Smooth muscle cell (in vitro differentiated cells): ENCODE data around the gene ERP27. TPM values are rescaled to one million over a fixed set of nuclear protein-coding genes. Genes with fewer than 3 reads are reported as not detected.

Experiments
- DNase-seq: peaks from one replicate; lab custom pipeline; 2025; ENCODE audit not compliant: unreplicated experiment; lab: John Stamatoyannopoulos, UW
- H2AFZ ChIP-seq: fragments of 200-600 bp; sonication (generic); 2 replicates; pipeline ENCODE4 v1.6.0; 2016; ENCODE audit warnings: antibody characterized with exemption, low read depth, mild to moderate bottlenecking
- H3F3A ChIP-seq: fragments of 200-600 bp; sonication (generic); 2 replicates; pipeline ENCODE4 v1.6.0; 2017; ENCODE audit warnings: antibody characterized with exemption, low read depth
- H3K27ac ChIP-seq: fragments of 200-600 bp; sonication (generic); 2 replicates; pipeline ENCODE4 v1.5.1; 2016; ENCODE audit warnings: low read depth, mild to moderate bottlenecking
- H3K27me3 ChIP-seq: fragments of 200-600 bp; sonication (generic); 2 replicates; pipeline ENCODE4 v1.6.1; 2016; ENCODE audit warnings: low read depth, mild to moderate bottlenecking
- H3K36me3 ChIP-seq: fragments of 200-600 bp; sonication (generic); 2 replicates; pipeline ENCODE4 v1.5.1; 2016; ENCODE audit warnings: low read depth
- H3K4me1 ChIP-seq: fragments of 200-600 bp; sonication (generic); 2 replicates; pipeline ENCODE4 v1.5.1; 2016; ENCODE audit warnings: low read depth
- H3K4me2 ChIP-seq: fragments of 200-600 bp; sonication (generic); 2 replicates; pipeline ENCODE4 v1.6.0; 2016; ENCODE audit warnings: mild to moderate bottlenecking
- H3K4me3 ChIP-seq: fragments of 200-600 bp; sonication (generic); 2 replicates; pipeline ENCODE4 v1.5.1; 2016; ENCODE audit warnings: mild to moderate bottlenecking
- H3K79me2 ChIP-seq: fragments of 200-600 bp; sonication (generic); 2 replicates; pipeline ENCODE4 v1.6.0; 2016; ENCODE audit warnings: low read depth, mild to moderate bottlenecking
- H3K9ac ChIP-seq: fragments of 200-600 bp; sonication (generic); 2 replicates; pipeline ENCODE4 v1.6.0; 2016; ENCODE audit warnings: low read depth
- H3K9me3 ChIP-seq: fragments of 200-600 bp; sonication (generic); replicated peaks from 2 replicates; pipeline ENCODE4 v1.5.1; 2016; ENCODE audit warnings: low read depth
- H4K20me1 ChIP-seq: fragments of 200-600 bp; sonication (generic); 2 replicates; pipeline ENCODE4 v1.6.0; 2016; ENCODE audit warnings: low read depth
- CTCF ChIP-seq: fragments of 200-600 bp; sonication (generic); IDR thresholded peaks from 2 replicates; pipeline ENCODE4 v1.5.1; 2017; ENCODE audit warnings: borderline replicate concordance, mild to moderate bottlenecking, antibody characterized with exemption; ENCODE audit not compliant: insufficient read depth, poor library complexity, severe bottlenecking
- WGBS: methylation state at CpG from one replicate; pipeline ENCODE4 v1.1.7; 2016; ENCODE audit warnings: low lambda C conversion rate; 5-methylcytosine and 5-hydroxymethylcytosine counted together
- polyA plus RNA-seq: library from polyadenylated mRNA; unstranded; fragments of >200 nt; fragmentation: Nextera tagmentation; extraction: Ambion mirVana; gene quantifications from 2 replicates; pipeline ENCODE4 v1.2.1, GENCODE V29; 2016
- total RNA-seq: library from RNA; depleted of rRNA; stranded (reverse); fragments of >200 nt; gene quantifications from 2 replicates; pipeline ENCODE4 v1.2.3, GENCODE V29; 2014

ERP27 gene
- total and polyA plus RNA-seq, 2 experiments from 2014 or later: 2.7 to 7.8 TPM

GRCh38 chr12:14959463-14959862 lies 21.1 kb upstream of the ERP27 start:
- Histone ChIP-seq H3K79me2 (no peaks in the 10 kb centered on the region), H2AFZ (no peak overlapping the region), H3F3A (no peaks in the 10 kb centered on the region), H3K27me3 (no peaks in the 10 kb centered on the region), H3K4me3 (no peak overlapping the region), H3K9ac (no peak overlapping the region), H3K27ac (no peak overlapping the region), H3K4me2 (no peak overlapping the region), H3K36me3 (no peaks in the 10 kb centered on the region), H4K20me1 (no peaks in the 10 kb centered on the region), H3K9me3 (no peaks in the 10 kb centered on the region), H3K4me1 (peaks cover 3% of the 10 kb centered on the region)
- no peak for TF ChIP-seq CTCF
- WGBS: 69% methylated on average over 3 of the region's 3 CpGs
- no peak for DNase-seq

- no peaks in the 10 kb centered on the region for H3K27me3 ChIP-seq
- H3F3A ChIP-seq: no peaks in the 10 kb centered on the region
- H3K4me2 ChIP-seq: no peak overlapping the region
- peaks cover 3% of the 10 kb centered on the region for H3K4me1 ChIP-seq
- H4K20me1 ChIP-seq: no peaks in the 10 kb centered on the region
- H3K9ac ChIP-seq: no peak overlapping the region
- no peak overlapping the region for H3K4me3 ChIP-seq
- H3K36me3 ChIP-seq: no peaks in the 10 kb centered on the region
- no peaks in the 10 kb centered on the region for H3K79me2 ChIP-seq
- no peak for DNase-seq
- no peaks in the 10 kb centered on the region for H3K9me3 ChIP-seq
- no peak for TF ChIP-seq CTCF
- WGBS: 96% methylated on average over 10 of the region's 10 CpGs
- no peak overlapping the region for H2AFZ ChIP-seq
- peak overlapping the region; percentile 78 for H3K27ac ChIP-seq
Observed at GRCh38 chr12:14959126-14959440, 20.7 kb upstream of the ERP27 start.

GRCh38 chr12:14958361-14959125 lies 20.2 kb upstream of the ERP27 start:
- Histone ChIP-seq H3K79me2 (no peaks in the 10 kb centered on the region), H4K20me1 (no peaks in the 10 kb centered on the region), H2AFZ (peak overlapping the region; percentile 96), H3K27ac (peak overlapping the region; percentile 78), H3K4me1 (peaks cover 3% of the 10 kb centered on the region), H3K27me3 (no peaks in the 10 kb centered on the region), H3K4me3 (no peak overlapping the region), H3K9me3 (no peaks in the 10 kb centered on the region), H3K9ac (peak overlapping the region; percentile 13), H3K36me3 (no peaks in the 10 kb centered on the region), H3K4me2 (no peak overlapping the region), H3F3A (no peaks in the 10 kb centered on the region)
- no peak for DNase-seq
- no peak for TF ChIP-seq CTCF
- whole genome bisulfite sequencing: 73% methylated on average over 11 of the region's 11 CpGs
